IPS-NIHi7 (cell line): ENCODE measurements around the gene PHLPP2.

Experiments used
- DNase-seq: peaks from one replicate; pipeline ENCODE4 v3.0.0; 2012; ENCODE audit warnings: mixed read lengths; ENCODE audit errors: extremely low spot score

PHLPP2 gene

DNA sequence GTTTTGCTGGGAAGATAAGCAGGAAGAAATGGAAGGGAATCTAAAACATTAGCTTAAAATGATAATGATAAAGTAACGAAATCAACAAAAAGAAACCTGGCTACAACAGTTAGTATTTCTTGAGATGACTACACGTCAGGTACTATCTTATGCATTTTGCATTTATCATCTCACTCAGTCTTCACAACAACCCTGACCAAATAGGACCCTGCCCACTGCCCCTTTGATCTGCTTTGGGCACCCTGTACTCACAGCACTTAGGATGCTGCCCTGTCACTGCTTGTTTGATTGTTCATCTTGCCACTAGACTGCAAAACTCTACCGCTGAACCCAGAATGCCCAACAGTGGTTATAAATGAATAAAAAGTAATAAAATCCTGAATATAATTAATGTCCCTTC lies 53.3 kb downstream of the PHLPP2 start:
- DNase-seq = no peak

DNA sequence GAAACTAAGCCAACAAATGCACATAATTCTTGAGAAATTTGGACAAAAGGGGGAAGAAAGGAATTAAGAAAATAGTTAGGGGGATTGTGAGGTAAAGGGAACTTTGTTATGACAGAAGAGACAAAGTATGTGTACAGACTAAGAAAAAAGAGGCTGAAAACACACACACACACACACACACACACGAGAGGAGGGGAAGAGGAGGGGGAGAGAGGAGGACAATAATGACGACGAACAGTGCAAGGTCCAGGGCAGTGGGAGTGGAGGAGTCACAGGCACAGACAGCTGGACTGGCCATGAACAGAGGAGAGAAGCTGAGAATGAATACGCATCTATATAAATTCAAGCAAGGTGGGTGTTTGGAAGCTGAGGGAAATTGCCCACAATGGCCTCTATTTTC lies 54.0 kb downstream of the PHLPP2 start:
- no peak for DNase-seq

GRCh38 chr16:71669926-71670536 lies 54.5 kb downstream of the PHLPP2 start:
- no peak for DNase-seq

DNA sequence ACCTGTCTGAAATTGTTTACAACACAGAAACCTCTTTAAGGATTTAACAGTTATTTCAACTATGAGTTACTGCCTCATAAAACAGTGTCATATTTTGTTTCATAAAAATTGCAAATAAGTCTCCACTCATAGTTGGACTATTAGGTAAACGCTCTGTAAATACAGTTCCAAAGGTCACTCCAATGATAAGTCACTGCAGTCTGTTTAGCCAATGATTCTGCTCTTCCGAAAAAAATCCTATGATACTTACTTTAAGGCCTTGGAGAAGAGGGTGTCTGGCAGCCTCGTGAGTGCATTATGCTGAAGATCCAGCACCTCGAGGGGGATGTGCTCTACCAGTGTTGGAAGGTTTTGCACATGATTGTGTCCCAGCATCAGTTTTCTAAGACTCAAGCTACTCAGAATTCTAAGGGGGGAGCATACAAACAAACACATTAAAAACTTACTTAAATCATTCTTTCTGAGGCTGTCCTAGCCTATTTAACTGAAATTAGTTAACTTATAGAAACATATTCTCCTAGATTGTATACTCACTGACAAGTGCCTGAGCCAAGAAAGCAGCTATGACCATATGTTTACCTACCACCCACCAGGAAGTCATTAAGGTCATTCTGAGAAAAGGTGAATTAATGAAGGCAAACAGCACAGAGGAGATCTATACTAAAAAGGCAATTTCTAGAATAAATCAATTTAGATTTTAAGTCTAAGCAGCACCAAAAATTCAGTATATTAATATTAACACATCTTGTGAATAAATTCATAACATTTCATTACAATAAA lies 57.4 kb downstream of the PHLPP2 start:
- DNase-seq = no peak

DNA sequence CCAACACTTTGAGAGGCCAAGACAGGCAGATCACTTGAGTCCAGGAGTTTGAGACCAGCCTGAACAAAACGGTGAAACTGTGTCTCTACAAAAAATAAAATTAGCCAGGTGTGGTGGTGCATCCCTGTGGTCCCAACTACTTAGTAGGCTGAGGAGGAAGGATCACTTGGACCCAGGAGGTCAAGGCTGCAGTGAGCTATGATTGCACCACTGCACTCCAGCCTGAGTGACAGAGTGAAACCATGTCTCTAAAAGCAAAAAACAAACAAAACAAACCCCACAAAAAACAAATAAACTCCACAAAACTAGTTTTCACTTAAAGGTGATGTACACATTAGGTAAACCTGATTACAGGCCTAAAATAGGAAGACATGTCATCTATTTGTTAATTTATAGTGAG lies 58.2 kb downstream of the PHLPP2 start:
- no peak for DNase-seq

GRCh38 chr16:71659471-71659870 lies 65.0 kb downstream of the PHLPP2 start:
- no peak for DNase-seq

DNA sequence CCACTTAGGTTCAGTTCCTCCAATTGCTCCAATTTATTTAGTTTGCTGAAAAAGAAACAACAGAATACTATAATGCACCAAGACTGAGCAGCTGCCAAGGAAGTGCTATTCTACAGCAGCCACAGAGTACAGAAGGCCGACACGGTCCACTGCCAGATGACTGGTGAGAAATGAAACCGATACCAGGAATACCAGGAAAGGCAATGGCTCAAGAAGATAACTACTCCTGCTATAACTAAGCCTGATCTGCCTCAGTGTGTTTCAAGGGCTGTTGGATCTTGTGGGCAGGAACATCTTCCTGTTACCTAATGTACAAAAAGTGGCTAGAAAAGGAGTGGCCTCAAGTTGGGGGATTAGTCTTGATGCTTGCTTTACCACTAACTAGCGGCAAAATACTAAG lies 65.7 kb downstream of the PHLPP2 start:
- no peak for DNase-seq

DNA sequence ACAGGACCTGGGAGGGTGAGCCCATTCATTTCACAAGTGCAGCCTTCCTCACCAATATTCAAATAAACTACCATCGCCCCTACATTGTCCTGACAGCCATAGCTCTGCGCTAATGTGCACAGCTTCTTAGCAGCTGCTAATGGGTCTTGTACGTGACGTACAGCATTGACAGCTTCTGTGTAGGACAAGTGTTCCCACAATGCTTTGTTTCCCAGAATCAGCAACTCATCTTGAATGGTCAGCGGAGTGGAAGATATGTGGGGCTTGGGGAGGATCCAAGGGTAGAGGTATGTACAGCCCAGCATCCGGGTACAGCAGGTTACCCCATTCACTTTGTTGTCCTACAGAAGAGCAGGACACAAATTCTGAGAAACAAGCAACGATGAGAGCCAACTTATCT lies 74.8 kb downstream of the PHLPP2 start:
- no peak for DNase-seq

- peak; percentile 64 for DNase-seq
These were observed 75.6 kb downstream of the PHLPP2 start for GRCh38 chr16:71648921-71649320.

DNA sequence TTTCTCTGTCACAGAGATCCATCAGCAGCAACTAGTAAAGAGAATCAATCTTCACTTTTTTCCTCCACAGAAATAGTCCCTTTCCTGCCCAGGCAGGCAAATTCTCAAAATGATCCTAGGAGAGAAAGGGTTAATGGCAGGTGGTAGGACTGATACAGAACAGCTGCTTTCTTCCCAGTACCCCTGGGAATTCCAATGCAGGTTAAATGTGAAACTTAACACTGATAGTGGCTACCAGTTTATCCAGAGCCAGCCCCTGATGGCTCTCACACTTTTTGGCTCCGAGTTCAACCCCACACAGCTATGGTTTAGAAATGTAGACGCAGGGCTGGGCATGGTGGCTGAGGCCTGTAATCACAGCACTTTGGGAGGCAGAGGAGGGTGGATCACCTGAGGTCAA lies 76.3 kb downstream of the PHLPP2 start:
- DNase-seq = no peak

- DNase-seq = no peak
These were observed 77.1 kb downstream of the PHLPP2 start for GRCh38 chr16:71647391-71647790.

GRCh38 chr16:71645450-71645849 lies 79.1 kb downstream of the PHLPP2 start:
- peak; percentile 71 for DNase-seq

GRCh38 chr16:71637398-71637797 lies 87.1 kb downstream of the PHLPP2 start:
- peak; percentile 65 for DNase-seq

DNA sequence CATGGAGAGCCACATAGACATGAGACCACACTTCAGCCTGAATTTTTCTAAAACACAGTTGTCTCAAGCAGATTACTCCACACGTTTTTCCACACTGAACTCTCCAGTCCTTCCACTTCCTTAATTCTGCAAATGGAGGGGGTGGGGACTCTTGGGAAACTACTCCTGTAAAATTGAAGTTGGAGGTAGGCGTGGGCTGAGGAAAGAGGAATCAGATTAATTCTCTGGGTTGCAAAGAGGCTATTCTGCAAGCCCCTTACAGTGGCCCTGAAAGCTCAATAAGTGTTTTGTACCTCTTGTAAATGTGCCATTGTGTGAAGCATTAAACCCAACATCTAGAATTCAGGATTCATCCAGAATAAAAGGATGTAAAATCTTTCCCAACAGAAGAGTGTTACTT lies 88.9 kb downstream of the PHLPP2 start:
- DNase-seq = no peak

DNA sequence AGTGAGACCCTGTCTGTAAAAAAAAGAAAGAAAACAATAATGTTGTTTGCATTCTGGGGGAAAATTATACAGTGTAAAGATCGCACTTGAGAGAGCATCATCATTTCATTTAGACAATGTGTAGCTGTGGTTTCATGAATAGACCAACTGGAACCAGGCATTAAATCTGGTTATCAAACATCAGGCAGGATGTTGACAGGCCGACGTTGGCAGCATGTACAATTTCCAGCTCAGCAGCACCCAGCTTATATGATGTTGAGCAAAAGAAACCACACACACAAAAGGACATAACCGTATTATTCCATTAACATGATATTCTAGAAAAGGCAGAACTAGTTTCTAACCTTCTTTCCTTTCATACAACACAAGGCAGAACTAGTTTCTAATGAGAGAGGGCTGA lies 92.7 kb downstream of the PHLPP2 start:
- no peak for DNase-seq

GRCh38 chr16:71630808-71631207 lies 93.7 kb downstream of the PHLPP2 start:
- DNase-seq = no peak

DNA sequence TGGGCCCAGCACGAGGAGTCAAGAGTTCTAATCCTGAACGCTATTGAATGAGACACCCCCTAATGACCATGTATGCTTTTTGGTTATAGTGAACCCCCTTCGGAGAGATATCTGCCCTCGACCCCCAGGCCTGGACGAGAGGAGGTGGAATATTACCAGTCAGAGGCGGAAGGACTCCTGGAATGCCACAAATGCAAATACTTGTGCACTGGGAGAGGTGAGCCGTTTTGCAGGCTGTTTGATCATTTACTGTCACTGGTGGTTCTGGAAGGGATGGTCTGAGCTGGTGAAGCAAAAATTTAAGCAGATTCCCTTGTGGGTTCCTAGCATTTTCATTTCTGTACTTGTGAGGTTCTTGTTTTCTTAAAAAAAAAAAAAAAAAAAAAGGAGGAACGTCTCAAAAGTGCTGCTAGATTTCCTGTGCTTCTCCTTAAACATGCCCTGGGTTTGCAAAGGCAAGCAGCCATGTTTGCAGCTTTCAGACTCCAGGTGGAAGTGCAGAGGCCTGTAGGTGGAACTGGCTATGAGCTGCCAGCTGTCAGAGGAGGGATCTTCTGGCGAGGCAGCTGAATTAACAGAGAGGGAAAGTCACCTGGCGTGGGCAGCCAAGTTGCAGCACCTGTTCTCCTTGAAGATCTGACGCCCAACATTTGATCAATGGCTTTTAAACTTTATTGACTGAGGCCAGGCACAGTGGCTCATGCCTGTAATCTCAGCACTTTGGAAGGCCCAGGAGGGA lies 95.1 kb downstream of the PHLPP2 start:
- DNase-seq = no peak

- no peak for DNase-seq
These were observed 95.7 kb downstream of the PHLPP2 start for GRCh38 chr16:71628810-71629209.

DNA sequence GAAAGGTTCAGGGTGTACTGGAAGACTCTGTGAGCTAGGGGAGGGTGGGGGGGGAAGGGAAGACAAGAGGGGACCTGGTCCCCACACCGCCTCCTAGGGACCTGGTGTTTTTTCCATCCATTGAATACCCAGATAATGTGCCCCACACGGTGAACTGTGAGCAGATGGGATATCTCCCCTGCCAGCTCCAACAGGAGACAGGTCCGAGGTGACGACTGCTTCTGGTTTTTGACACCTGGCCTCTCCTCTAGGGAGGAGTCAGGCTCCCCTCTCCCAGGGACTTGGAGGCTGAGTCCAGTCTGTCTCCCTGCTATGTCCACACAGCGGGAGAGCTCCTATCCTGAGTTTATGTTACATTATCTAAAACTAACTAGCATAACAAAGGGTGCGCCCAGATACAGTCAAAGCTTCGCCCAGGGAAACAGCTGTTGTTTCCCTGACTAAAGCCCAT lies 96.7 kb downstream of the PHLPP2 start:
- DNase-seq = peak; percentile 27

DNA sequence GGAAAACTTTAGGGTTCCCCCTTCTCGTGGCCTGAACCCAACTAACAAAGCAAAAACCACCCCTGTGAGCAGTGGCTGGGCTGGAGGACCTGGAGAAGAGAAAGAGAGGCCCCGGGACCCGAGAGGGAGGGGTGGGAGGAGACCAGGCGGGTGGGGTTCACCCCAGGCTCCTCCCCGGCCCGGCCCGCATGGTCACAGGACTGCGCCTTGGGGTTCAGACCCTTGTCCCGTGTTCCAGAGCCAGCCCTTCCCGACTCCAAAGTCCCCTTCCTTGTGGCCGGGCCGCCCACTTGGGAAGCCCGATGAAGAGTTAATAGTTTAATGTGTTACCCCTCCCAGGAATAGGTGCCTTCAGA lies 97.7 kb downstream of the PHLPP2 start:
- DNase-seq = peak; percentile 77

GRCh38 chr16:71626018-71626857 lies 98.3 kb downstream of the PHLPP2 start, which contains the start of gene MARVELD3:
MARVELD3 (plus strand) TSS chr16:71626184; CDS start chr16:71626230, 46 bp downstream.
- DNase-seq = peak; percentile 96
